Right atrium auricular region (tissue), 2 donors: ENCODE measurements around the gene TTLL11. TPM values are rescaled to one million over a fixed set of nuclear protein-coding genes. Genes with fewer than 3 reads are reported as not detected.

Experiments
- DNase-seq: peaks from one replicate; pipeline ENCODE4 v3.0.0-alpha.2; 2019; ENCODE audit warnings: low spot score
- H3K27ac ChIP-seq, 2 donors: fragments of 200-600 bp; sonication (generic); 1 replicate in 1 of 2; 2 replicates in 1 of 2; pipeline ENCODE4 v1.5.1; 2016 to 2019
- H3K27me3 ChIP-seq, 2 donors: fragments of 200-600 bp; sonication (generic); one replicate each; pipeline versions ENCODE4 v1.5.1 to v1.6.0; 2017 to 2019
- H3K36me3 ChIP-seq: fragments of 200-600 bp; sonication (generic); one replicate; pipeline ENCODE4 v1.5.1; 2016
- H3K4me1 ChIP-seq, 2 donors: fragments of 200-600 bp; sonication (generic); one replicate each; pipeline versions ENCODE4 v1.5.1 to v1.6.0; 2017 to 2019
- H3K4me3 ChIP-seq, 2 donors: fragments of 200-600 bp; sonication (generic); 1 replicate in 1 of 2; 2 replicates in 1 of 2; pipeline ENCODE4 v1.5.1; 2017 to 2019; ENCODE audit warnings: mild to moderate bottlenecking in 1 of 2, moderate library complexity in 1 of 2
- H3K9me3 ChIP-seq, 2 donors: fragments of 200-600 bp; sonication (generic); one replicate each; pipeline ENCODE4 v1.5.1; 2019
- total RNA-seq, 2 donors: library from RNA; depleted of rRNA; stranded (reverse); fragments of >200 nt; gene quantifications; one replicate each; pipeline ENCODE4 v1.1.0, GENCODE V29; 2016
- TF ChIP-seq, protein P1 (sequence below), 2 donors: fragments of 200-600 bp; sonication (generic); IDR thresholded peaks; one replicate each; pipeline ENCODE4 v1.5.1; 2019; ENCODE audit warnings: antibody characterized with exemption in 2 of 2

The TTLL11 gene
- total RNA-seq, 2 donors from 2014 or later: 5.9 to 7.8 TPM

DNA sequence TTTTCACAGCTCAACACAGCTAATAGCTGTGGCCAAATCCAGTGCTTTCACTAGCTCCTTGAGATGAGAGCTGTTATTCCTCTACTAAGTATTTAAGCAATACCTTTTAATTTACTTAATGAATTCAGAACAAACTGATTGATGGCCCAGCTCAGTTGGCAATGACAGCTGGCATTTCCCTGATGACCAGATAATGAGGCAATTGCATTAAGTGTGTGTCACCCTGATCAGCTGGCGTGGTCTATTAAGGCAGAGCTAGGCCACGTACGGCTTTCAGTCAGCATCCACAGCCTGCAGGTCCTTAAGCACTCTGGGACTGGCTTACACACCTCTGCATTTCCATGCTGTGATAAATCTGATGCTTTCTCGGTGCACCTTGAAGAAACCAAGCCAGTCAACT, 34.4 kb downstream of the TTLL11 start:
- Histone ChIP-seq H3K4me3 (no peak overlapping the region), H3K4me1 (no peaks in the 10 kb centered on the region), H3K27me3 (no peaks in the 10 kb centered on the region), H3K27ac (no peak overlapping the region), H3K9me3 (no peaks in the 10 kb centered on the region), H3K36me3 (no peaks in the 10 kb centered on the region)
- DNase-seq: no peak
- TF ChIP-seq, protein P1, sequence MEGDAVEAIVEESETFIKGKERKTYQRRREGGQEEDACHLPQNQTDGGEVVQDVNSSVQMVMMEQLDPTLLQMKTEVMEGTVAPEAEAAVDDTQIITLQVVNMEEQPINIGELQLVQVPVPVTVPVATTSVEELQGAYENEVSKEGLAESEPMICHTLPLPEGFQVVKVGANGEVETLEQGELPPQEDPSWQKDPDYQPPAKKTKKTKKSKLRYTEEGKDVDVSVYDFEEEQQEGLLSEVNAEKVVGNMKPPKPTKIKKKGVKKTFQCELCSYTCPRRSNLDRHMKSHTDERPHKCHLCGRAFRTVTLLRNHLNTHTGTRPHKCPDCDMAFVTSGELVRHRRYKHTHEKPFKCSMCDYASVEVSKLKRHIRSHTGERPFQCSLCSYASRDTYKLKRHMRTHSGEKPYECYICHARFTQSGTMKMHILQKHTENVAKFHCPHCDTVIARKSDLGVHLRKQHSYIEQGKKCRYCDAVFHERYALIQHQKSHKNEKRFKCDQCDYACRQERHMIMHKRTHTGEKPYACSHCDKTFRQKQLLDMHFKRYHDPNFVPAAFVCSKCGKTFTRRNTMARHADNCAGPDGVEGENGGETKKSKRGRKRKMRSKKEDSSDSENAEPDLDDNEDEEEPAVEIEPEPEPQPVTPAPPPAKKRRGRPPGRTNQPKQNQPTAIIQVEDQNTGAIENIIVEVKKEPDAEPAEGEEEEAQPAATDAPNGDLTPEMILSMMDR (IDR thresholded peaks at IDR 0.05): no peak

DNA sequence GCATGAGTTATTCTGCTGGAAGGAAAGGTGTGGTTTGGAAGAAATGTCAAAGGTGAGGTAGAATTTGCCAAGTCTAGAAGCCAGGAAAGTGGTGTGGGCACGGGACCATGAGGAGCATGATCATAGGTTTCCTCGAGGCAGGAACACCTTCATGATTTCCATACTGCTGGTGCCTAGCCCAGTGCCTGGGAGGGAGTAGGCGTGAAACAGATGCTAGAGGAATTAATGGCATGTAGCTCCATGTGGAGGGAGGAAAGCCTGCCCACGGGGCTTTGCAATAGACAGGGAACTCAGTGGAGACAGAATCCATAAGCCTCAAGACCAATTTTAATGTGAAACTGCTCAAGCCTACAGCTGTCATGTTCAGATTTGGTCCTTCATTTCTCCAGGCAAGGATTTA, 35.1 kb downstream of the TTLL11 start:
- TF ChIP-seq, protein P1 (IDR thresholded peaks at IDR 0.05): no peak
- no peaks in the 10 kb centered on the region for H3K36me3 ChIP-seq
- H3K27me3 ChIP-seq: no peaks in the 10 kb centered on the region
- DNase-seq: no peak
- H3K4me1 ChIP-seq: no peaks in the 10 kb centered on the region
- no peak overlapping the region for H3K4me3 ChIP-seq
- H3K9me3 ChIP-seq: no peaks in the 10 kb centered on the region
- H3K27ac ChIP-seq: no peak overlapping the region

DNA sequence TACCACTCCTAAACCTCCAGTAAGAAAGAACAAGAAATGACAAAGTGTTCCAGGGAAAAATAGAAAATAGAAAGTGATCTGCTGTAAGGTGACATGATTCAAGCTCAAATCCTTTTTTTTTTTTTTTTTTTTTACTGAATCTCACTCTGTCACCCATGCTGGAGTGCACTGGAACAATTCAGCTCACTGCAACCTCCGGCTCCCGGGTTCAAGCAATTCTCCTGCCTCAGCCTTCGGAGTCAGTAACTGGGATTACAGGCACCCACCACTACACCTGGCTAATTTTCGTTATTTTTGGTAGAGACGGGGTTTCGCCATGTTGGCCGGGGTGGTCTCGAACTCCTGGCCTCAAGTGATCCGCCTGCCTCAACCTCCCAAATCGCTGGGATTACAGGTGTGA, 35.9 kb downstream of the TTLL11 start:
- no peak for DNase-seq
- Histone ChIP-seq H3K4me3 (no peak overlapping the region), H3K9me3 (no peaks in the 10 kb centered on the region), H3K36me3 (no peaks in the 10 kb centered on the region), H3K27ac (no peak overlapping the region), H3K4me1 (no peaks in the 10 kb centered on the region), H3K27me3 (no peaks in the 10 kb centered on the region)
- TF ChIP-seq, protein P1 (IDR thresholded peaks at IDR 0.05): no peak

DNA sequence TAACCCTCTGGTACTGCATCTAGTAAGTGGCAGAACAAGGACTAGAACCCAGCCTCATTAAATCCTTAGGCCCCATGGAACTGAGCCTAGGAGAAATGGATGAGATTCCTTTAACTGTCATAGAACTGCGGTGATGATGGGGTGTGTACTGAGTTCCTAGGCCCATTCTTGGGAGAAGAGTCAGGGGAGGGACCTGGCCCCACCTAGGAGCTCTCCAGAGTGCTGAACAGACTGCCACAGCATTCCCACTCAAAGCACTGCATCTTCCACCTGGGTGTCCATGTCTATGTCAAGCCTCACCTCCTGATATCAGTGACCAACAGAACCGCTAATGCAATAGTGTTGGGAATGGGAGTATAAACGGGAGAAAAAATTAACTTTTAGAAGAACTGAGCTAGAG, 36.6 kb downstream of the TTLL11 start:
- Histone ChIP-seq H3K36me3 (no peaks in the 10 kb centered on the region), H3K27ac (no peak overlapping the region), H3K4me1 (no peaks in the 10 kb centered on the region), H3K27me3 (no peaks in the 10 kb centered on the region), H3K4me3 (no peak overlapping the region), H3K9me3 (no peaks in the 10 kb centered on the region)
- TF ChIP-seq, protein P1 (IDR thresholded peaks at IDR 0.05): no peak
- DNase-seq: no peak

DNA sequence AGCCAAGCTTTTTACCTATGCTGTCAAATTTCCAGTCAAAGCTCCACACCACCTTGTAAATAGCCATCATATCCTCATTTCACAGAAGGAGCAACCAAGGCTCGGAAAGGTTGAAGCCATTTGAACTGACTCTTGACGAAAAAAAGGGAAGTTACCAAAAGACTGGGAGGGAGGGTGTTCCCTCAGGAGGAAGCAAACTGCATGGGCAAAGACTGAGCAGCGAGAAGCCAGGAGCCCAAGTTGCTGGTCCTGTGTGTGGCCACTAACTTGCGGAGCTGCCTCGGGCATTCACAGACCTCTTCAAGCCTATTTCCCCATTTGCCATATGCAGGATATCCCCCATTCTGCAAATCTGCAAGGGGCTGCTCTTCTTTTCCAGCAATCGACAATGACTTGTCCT, 37.4 kb downstream of the TTLL11 start:
- TF ChIP-seq, protein P1 (IDR thresholded peaks at IDR 0.05): no peak
- Histone ChIP-seq H3K27ac (no peak overlapping the region), H3K9me3 (no peaks in the 10 kb centered on the region), H3K36me3 (no peaks in the 10 kb centered on the region), H3K4me1 (no peaks in the 10 kb centered on the region), H3K27me3 (no peaks in the 10 kb centered on the region), H3K4me3 (no peak overlapping the region)
- DNase-seq: no peak

DNA sequence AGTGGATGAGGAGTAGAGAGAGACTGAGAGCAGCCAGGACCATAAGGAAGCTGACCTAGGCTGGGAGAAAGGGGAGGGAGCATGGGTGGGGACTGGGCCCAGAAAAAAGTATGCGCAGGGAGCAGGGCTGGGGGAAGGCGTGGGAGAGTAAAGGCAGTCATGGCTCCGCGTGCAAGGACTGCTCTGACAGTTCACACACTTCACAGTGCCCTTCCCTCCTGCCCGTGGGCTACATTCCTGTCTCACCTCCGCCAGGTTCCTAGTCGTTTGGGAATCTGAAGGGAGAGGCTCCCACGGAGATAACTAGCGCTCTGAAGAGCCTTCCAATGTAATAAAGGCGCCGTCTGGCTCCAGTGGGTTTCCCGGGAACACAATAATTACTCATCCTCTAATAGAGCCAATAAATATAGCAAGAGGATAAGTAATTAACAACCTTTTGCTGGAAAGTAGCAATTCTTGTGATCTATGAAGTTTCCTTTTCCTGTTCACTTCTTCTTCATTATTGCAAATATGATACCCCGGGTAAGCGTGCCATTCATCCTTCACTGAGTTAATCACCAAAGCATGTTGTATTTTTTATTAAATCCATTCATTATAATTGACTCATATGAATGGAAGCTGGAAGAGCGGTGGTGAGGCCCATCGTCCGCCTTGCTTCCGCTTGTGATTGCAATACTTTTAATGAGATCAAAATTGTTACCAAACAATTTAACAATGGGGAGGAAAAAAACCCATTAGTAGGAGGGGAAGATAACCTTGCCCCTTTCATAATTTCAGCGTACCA, 39.3 kb downstream of the TTLL11 start:
- H3K4me1 ChIP-seq: no peaks in the 10 kb centered on the region
- DNase-seq: no peak
- H3K9me3 ChIP-seq: no peaks in the 10 kb centered on the region
- no peak overlapping the region for H3K27ac ChIP-seq
- H3K27me3 ChIP-seq: no peaks in the 10 kb centered on the region
- TF ChIP-seq, protein P1 (IDR thresholded peaks at IDR 0.05): no peak
- no peaks in the 10 kb centered on the region for H3K36me3 ChIP-seq
- no peak overlapping the region for H3K4me3 ChIP-seq
